Tibial artery (tissue), 4 donors: Measurements from ENCODE around the gene SHISA7.

Experiments used
- DNase-seq, 2 donors: peaks; one replicate each; pipeline ENCODE4 v3.0.0-alpha.2; 2019
- H3K27ac ChIP-seq, 2 donors: fragments of 200-600 bp; sonication (generic) in 1 of 2; 1 replicate in 1 of 2; 2 replicates in 1 of 2; pipeline ENCODE4 v1.5.1; 2018 to 2019; ENCODE audit warnings: mild to moderate bottlenecking in 1 of 2
- H3K27me3 ChIP-seq, 2 donors: fragments of 200-600 bp; sonication (generic) in 1 of 2; one replicate each; pipeline versions ENCODE4 v1.5.1 to v1.6.0; 2016 to 2019
- H3K36me3 ChIP-seq, 3 donors: fragments of 200-600 bp; sonication (generic) in 2 of 3; one replicate each; pipeline ENCODE4 v1.5.1; 2016 to 2019; ENCODE audit warnings: mild to moderate bottlenecking in 2 of 3
- H3K4me1 ChIP-seq, 4 donors: fragments of 200-600 bp; sonication (generic) in 2 of 4; 1 replicate in 3 of 4; 2 replicates in 1 of 4; pipeline ENCODE4 v1.5.1; 2016 to 2019
- H3K4me3 ChIP-seq, 2 donors: fragments of 200-600 bp; sonication (generic) in 1 of 2; 1 replicate in 1 of 2; 2 replicates in 1 of 2; pipeline ENCODE4 v1.5.1; 2018 to 2019; ENCODE audit warnings: mild to moderate bottlenecking in 2 of 2
- H3K9me3 ChIP-seq, 3 donors: fragments of 200-600 bp; sonication (generic) in 1 of 3; one replicate each; pipeline ENCODE4 v1.5.1; 2016 to 2019
- CTCF ChIP-seq, 2 experiments: fragments of 200-600 bp in 1 of 2; fragments of 450-650 bp in 1 of 2; IDR thresholded peaks; one replicate each; pipeline ENCODE4 v1.5.1; 2017 to 2019; ENCODE audit warnings: antibody characterized with exemption in 2 of 2, mild to moderate bottlenecking in 1 of 2, moderate library complexity in 1 of 2
- intact Hi-C: fragments of 100-400 bp; cut with DNase I; formaldehyde crosslinking; loops from one replicate; pipeline ENCODE4 v1.15.0; 2023; ENCODE audit warnings: low total_unique reads

The SHISA7 gene

GRCh38 chr19:55437410-55437809, 5.7 kb downstream of the SHISA7 start:
- no peaks in the 10 kb centered on the region for H3K9me3 ChIP-seq
- no peak for DNase-seq
- intact Hi-C loops = no loop called here
- H3K36me3 ChIP-seq = no peaks in the 10 kb centered on the region
- no peak overlapping the region for H3K27ac ChIP-seq
- H3K4me1 ChIP-seq = peaks cover 0 to 23% (median 9%) of the 10 kb centered on the region in 4 donors
- no peak for TF ChIP-seq CTCF (IDR thresholded peaks at IDR 0.05)
- peaks cover 5 to 79% of the 10 kb centered on the region in 2 donors for H3K27me3 ChIP-seq
- H3K4me3 ChIP-seq = no peak overlapping the region

GRCh38 chr19:55436847-55437246, 6.3 kb downstream of the SHISA7 start:
- Histone ChIP-seq H3K36me3 (no peaks in the 10 kb centered on the region), H3K27me3 (peaks cover 5 to 79% of the 10 kb centered on the region in 2 donors), H3K4me3 (no peak overlapping the region), H3K4me1 (peaks cover 0 to 17% (median 5%) of the 10 kb centered on the region in 4 donors), H3K9me3 (no peaks in the 10 kb centered on the region), H3K27ac (no peak overlapping the region)
- TF ChIP-seq CTCF (IDR thresholded peaks at IDR 0.05) = no peak
- no peak for DNase-seq
- intact Hi-C loops = no loop called here

GRCh38 chr19:55435020-55435419, 8.1 kb downstream of the SHISA7 start:
- Histone ChIP-seq H3K27ac (no peak overlapping the region), H3K27me3 (peaks cover 5 to 79% of the 10 kb centered on the region in 2 donors), H3K4me3 (no peak overlapping the region), H3K4me1 (peaks cover 0 to 5% (median 0%) of the 10 kb centered on the region in 4 donors), H3K9me3 (no peaks in the 10 kb centered on the region), H3K36me3 (no peaks in the 10 kb centered on the region)
- no peak for TF ChIP-seq CTCF (IDR thresholded peaks at IDR 0.05)
- DNase-seq = no peak
- intact Hi-C loops = no loop called here

GRCh38 chr19:55434356-55434919, 8.7 kb downstream of the SHISA7 start:
- Histone ChIP-seq H3K4me3 (no peak overlapping the region), H3K36me3 (no peaks in the 10 kb centered on the region), H3K9me3 (no peaks in the 10 kb centered on the region), H3K27ac (no peak overlapping the region), H3K27me3 (peaks cover 5 to 79% of the 10 kb centered on the region in 2 donors), H3K4me1 (peaks cover 0 to 5% (median 0%) of the 10 kb centered on the region in 4 donors)
- intact Hi-C loops = no loop called here
- no peak for DNase-seq
- TF ChIP-seq CTCF (IDR thresholded peaks at IDR 0.05) = no peak

GRCh38 chr19:55433292-55433691, 9.8 kb downstream of the SHISA7 start:
- Histone ChIP-seq H3K27ac (no peak overlapping the region), H3K4me3 (no peak overlapping the region), H3K27me3 (peaks cover 5 to 79% of the 10 kb centered on the region in 2 donors), H3K9me3 (no peaks in the 10 kb centered on the region), H3K4me1 (peaks cover 0 to 5% (median 0%) of the 10 kb centered on the region in 4 donors), H3K36me3 (no peaks in the 10 kb centered on the region)
- DNase-seq = no peak
- intact Hi-C loops = no loop called here
- no peak for TF ChIP-seq CTCF (IDR thresholded peaks at IDR 0.05)
